NCI-H2107 treated with DMSO at 0.1 percent for 48 hours (cell line): Measurements from ENCODE around the gene ACSF3.
"Not testable (repeated sequence)": the region's sequence is repeated elsewhere in the genome, so short reads cannot be mapped to it uniquely, and the experiment has no call there.

Experiments used
- DNase-seq: peaks from one replicate; lab custom pipeline; 2025; ENCODE audit not compliant: unreplicated experiment; lab: John Stamatoyannopoulos, UW

The ACSF3 gene

GRCh38 chr16:89156740-89157645 is 63.3 kb downstream of the ACSF3 start:
- DNase-seq: no peak

GRCh38 chr16:89157778-89158177 is 64.1 kb downstream of the ACSF3 start:
- no peak for DNase-seq

DNA sequence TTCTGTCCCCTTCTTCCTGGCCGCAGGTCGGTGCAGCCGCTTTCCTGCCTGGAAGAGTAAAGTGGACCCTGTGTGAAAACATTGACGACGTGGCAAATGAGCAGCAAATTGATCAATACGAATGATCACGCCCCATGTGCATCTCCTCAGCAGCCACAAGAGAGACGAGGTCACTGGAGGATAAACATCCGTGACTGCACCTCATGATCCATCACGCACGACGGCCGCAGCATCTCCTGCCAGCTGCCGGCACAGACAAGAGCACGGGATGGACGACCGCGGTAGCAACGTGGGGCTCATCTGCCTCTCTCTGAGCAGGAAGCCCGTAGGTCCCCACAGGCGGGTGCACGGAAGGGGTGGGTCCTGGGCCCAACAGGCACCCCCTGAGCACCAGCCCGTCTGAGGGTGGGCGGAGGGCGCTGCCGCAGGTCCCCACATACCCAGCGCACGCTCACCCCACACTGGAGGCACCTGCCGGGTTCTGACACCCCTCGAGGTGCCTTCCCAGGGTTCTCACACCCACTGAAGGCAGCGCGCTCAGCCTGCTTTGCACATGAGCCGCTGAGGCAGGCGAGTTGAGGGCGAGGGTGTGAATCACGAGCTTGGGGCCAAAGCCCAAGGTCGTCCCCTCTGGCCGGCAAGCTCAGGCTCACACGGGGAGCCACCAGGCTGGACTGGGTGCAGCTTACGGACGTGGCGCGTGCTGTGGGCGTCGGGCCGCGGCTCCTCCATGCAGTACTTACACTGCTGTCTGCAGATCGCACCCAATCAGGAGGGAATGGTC is 65.6 kb downstream of the ACSF3 start:
- no peak for DNase-seq

DNA sequence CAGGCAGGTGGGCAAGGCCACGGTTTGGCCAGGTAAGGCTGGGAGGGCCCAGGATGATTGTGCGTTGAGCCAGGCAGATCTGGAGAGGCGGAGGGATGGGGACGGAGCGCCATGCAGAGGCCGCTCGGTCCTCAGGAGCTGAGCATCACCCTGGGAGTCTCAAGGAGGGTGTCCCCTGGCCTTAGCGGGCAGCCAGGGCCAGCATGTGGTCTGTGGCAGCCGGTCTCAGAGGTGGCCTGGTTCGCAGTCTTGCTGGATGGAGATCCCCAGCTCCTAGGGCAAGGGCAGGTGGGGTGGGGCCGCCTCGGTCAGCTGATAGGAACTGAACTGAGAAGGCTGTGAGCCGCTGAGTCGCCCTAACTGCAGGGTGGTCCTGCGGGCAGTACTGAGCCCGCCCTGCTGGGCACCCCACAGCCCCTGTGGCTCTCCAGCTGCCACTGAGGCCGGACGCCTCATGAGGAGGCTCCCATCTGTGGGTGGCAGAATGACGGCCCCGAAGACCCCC is 66.2 kb downstream of the ACSF3 start:
- DNase-seq: no peak

DNA sequence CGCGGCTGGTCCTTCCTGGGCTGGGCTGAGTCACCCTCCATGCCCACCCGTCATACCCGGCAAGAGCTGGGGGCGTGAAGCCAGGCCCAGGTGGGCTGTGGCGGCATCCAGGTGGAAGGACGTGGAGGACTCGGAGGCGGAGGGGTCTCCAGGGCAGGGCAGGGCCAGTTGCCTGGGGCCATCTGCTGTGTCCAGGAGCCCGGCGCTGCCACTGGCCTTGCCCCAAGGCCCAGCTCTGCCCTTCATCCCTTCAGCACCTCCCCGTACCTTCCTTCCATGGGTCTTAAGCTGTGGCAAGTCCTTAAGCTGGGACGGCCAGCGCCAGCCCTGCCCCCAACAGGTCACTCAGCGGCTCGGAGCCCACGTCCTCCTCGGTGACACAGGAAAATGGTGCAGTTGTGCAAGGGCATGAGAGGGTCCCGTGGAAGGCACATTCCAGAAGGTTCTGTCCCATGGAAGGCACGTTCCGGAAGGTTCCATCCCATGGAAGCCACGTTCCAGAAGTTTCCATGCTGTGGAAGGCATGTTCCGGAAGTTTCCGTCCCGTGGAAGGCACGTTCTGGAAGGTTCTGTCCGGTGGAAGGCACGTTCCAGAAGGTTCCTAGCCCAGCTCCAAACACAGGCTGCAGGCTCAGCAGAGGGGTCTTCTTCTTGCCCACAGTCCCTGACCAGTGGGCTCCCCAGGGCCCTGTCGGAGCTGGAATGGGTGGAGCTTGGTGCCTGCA is 67.5 kb downstream of the ACSF3 start:
- DNase-seq: no peak

GRCh38 chr16:89161763-89162713 is 68.4 kb downstream of the ACSF3 start:
- no peak for DNase-seq

DNA sequence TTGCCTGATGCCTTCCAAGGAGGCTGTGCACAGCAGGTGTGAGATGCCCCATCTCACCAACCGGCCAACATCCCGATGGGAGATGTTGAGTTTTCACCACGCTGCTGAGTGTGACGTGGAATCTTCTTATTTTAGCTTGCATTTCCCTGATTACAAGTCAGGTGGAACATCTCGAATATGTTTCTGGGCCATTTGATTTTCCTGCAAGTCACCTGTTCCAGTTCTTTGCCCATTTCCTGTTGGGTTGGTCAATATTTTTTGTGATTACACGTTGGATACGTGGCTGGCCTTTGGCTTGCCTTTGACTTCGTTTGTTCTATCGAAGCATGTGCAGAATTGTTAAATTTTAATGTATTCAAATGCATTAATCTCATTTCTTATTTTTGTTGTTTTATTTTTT is 69.6 kb downstream of the ACSF3 start:
- DNase-seq: no peak

- no peak for DNase-seq
These were observed 70.8 kb downstream of the ACSF3 start for GRCh38 chr16:89164436-89164835.

DNA sequence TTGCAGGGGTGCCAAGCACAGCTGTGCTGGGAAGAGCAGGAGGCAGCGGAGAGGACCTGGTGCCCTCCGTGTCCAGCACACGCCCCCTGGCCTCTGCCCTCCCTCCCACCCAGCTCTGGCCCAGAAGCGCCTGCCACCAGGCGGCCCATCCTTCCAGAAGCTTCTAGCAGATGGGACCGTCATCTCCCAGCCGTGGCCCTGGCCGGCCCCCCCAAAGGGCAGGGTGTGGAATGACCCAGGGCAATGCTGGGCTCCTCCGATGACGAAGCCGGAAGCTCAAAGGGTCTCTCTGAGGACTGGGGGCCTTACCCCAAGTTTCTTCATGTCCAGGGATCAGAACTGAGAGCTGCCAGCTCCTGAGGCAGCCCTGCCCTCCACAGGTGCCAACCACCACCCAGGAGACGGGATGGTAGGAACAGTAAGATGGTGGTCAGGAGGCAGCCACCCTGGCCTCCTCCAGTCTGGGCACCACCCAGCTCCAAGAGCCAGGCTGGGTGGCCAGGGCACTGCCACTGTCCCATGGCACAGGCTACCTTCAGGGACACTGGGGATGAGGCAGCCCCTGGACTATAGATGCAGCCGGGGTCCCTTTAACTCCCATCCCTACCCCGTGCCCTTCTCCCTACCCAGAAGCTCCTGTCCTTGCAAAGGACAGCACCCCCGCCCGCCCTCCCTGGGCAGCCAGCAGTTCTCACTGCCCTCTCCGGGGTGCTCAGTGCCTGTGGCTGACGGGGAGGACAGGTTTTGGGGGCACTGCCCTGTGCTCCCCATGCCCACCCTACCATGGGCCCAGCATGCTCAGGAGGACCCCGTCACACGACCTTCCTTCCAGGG is 71.4 kb downstream of the ACSF3 start:
- DNase-seq: no peak

- not testable (repeated sequence) for DNase-seq
These were observed 72.0 kb downstream of the ACSF3 start for GRCh38 chr16:89165681-89165979.

DNA sequence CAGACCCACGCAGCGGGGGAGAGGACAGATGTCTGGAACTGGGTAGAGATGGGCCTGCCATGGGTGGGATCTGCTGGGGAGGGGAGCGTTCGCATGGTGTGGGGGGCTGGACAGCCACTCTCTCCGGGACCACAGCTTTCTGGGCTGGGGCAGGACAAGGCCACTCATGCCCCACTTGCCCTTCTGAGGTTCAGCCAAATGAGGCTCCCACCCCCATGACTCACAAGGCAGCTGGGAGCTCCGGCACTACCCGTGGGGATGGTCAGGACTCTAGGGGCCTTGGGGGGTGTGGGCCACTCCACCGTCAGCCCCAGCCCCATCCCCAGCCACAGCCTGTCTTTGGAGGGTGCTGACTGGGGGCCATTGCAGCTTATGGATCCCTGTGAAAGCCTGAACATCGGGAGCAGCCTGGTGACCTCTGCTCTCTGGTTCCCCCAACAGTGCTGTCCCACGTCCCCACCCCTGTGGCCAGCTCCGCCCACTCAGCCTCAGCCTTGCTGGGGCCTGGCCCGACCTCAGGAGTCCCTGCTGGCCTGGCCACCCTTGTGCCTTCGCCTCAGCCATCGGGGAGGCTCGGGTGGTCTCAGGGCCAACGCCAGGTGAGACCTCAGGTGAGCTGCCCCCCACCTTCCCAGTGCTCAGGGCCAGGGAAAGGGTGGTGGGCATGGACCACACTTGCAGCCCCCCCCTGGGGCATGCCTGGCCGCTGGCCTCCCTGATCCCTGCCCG is 73.2 kb downstream of the ACSF3 start:
- DNase-seq: no peak

- peak; percentile 25 for DNase-seq
These were observed 73.8 kb downstream of the ACSF3 start for GRCh38 chr16:89167425-89167941.

DNA sequence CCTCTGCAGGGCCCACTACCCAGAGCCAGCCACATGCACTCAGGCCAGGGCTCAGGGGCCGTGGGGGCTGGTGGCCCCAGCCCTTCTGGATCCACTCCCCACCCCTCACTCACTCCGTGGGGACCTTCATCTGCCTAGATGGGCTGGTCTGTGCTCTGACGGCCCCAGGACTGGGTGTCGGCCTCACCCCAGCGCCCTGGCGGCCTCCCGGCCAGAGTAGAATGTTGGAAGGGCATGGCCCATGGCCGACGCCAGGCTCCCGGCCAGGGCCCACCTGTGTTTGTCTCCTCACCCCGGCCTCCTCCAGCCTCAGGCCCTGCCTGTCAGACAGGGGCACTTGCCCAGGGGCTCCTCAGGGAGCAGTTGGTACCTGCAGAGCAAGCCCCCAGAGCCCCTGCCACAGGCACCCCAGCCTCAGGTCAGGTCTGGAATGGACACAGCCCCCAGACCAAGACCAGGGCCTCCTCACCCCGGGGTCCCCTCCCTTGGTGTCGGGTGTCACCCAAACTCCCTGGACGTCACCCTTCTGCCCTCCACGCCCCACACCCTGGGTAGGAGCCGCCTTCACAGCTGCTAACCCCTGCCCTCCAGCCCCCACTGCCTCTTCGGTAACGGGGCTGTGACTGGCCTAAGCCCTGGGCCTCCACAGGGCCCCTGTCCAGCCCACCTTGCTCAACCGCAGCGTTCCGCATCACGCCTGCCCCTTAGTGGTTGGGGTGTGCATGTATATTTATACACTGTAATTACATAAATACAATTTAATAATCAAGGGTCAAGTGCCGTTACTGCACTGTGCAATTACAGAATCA is 74.9 kb downstream of the ACSF3 start:
- DNase-seq: no peak

DNA sequence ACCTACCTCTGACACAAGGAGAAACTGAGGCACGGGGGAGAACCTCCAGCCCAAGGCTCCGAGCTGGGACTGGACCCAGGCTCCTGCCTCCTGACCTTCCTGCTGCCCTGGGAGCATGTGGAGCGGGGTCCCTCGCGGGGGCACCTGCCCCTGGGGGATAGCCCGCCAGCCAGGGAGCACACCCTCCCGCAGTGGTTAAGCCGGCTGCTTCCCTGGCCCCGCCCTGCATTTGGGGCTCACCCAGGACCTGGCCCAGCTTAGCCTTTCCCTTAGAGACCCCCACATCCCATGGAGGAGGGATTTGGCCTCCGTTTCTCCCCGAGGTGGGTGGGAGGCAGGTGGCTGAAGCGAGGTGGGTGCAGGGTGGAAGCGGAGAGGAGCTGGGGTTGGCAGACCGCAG is 76.1 kb downstream of the ACSF3 start:
- DNase-seq: no peak

DNA sequence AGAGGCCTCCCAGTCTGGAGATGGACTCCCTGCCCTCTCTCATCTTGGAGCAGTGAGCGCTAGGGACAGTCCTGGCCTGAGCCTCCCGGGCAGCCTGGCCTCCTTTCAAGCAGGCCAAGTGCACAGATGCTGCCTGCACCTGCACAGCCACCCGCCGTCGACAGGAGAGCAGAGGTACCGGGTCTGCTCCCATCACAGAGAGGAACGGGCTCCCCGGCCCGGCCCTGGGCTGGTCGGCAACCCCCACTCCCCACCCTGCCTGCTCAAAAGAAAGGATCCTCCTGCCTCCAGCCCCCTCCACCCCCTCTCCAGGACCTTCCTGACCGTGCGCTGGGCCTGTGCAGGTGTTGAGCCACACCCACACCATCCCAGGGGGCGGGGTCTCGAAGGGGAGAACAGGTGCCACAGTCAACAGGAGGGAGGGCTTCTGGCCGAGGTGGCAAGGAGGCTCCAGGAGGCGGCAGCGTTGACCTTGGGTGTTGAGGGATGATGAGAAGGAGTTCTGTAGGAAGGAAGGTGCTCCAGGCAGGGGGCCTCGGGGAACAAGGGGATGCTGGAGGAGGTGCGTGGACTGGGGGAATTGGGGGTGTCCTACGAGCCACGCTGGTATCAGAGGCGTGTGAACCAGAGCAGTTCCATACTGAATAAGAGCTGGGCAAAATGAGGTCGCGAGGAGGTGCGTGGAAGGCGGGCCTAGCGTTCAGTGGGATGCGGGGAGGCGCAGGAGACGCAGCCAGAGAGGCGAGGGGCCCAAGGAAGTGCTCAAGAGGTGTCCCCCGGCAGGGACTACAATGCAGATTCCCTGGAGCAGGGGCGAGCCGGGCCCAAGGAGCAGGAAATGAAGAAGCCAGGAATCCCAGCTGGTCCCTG is 76.9 kb downstream of the ACSF3 start:
- peak; percentile 69 for DNase-seq

- DNase-seq: peak; percentile 76
These were observed 77.8 kb downstream of the ACSF3 start, which contains the start of gene CDH15 for GRCh38 chr16:89171216-89172170. TSS of gene CDH15 (plus strand) at chr16:89171748. CDS start at chr16:89171832, 84 bp downstream.
